Coronary artery (tissue), 2 donors: ENCODE data around the gene RAB3D.

Source experiments
- DNase-seq: peaks from one replicate; pipeline ENCODE4 v3.0.0-alpha.2; 2017; ENCODE audit warnings: low spot score
- H3K27ac ChIP-seq, 2 donors: fragments of 200-600 bp; sonication (generic); one replicate each; pipeline ENCODE4 v1.5.1; 2016 to 2019
- H3K4me3 ChIP-seq: fragments of 200-600 bp; sonication (generic); 2 replicates; pipeline ENCODE4 v1.5.1; 2016; ENCODE audit warnings: mild to moderate bottlenecking, moderate library complexity
- TF ChIP-seq, protein P1 (sequence below): fragments of 200-600 bp; sonication (generic); IDR thresholded peaks from one replicate; pipeline ENCODE4 v1.5.1; 2019; ENCODE audit warnings: antibody characterized with exemption

RAB3D gene

GRCh38 chr19:11300811-11301120, 38.7 kb downstream of the RAB3D start:
- no peak overlapping the region for H3K4me3 ChIP-seq
- TF ChIP-seq, protein P1, sequence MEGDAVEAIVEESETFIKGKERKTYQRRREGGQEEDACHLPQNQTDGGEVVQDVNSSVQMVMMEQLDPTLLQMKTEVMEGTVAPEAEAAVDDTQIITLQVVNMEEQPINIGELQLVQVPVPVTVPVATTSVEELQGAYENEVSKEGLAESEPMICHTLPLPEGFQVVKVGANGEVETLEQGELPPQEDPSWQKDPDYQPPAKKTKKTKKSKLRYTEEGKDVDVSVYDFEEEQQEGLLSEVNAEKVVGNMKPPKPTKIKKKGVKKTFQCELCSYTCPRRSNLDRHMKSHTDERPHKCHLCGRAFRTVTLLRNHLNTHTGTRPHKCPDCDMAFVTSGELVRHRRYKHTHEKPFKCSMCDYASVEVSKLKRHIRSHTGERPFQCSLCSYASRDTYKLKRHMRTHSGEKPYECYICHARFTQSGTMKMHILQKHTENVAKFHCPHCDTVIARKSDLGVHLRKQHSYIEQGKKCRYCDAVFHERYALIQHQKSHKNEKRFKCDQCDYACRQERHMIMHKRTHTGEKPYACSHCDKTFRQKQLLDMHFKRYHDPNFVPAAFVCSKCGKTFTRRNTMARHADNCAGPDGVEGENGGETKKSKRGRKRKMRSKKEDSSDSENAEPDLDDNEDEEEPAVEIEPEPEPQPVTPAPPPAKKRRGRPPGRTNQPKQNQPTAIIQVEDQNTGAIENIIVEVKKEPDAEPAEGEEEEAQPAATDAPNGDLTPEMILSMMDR, result no peak
- no peak overlapping the region for H3K27ac ChIP-seq
- no peak for DNase-seq

DNA sequence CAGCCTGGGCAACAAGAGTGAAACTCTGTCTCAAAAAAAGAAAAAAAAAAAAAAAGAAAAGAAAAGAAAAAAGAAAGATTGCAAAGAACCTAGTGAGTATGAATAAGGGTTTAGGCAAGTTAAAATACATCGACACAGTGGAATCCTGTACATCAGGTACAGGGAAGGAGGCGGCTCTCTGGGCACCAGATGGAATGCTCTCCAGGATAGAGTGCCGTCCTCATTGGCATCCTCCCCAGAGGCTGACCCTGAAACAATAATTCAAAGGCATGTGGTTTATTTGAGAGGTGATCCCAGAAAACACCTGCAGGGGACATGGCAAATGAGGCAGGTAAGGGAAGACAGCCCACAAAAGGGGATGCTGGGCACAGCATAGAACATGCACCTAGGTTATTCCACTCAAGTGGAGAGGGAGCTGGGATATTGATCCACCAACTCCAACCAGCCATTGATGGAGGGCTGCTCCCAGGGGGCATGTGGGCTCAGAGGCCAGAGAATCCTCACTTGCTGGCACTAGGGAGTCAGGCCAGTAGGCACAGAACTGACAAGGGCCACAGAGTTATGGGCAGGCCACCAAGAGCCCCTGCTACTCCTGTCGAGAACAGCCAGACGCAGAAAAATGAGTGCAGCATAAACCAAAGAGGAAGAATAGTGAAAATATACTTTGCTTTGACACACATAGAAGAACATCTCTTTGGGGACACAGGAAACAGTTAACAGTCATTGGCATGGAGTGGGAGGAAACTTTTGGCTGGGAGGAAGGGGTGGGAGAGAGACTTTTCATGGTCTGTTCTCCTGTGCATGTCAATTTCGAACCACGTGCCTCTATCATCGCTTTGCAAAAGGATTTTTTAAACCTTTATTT, 39.3 kb downstream of the RAB3D start:
- TF ChIP-seq, protein P1, result no peak
- H3K4me3 ChIP-seq, result no peak overlapping the region
- DNase-seq, result no peak
- no peak overlapping the region for H3K27ac ChIP-seq

GRCh38 chr19:11296264-11296663, 43.2 kb downstream of the RAB3D start:
- DNase-seq, result no peak
- Histone ChIP-seq H3K27ac (peak overlapping the region; percentile 19 to 48), H3K4me3 (no peak overlapping the region)
- TF ChIP-seq, protein P1, result no peak

GRCh38 chr19:11295665-11296245, 43.7 kb downstream of the RAB3D start, which contains the start of gene TSPAN16:
TSS of gene TSPAN16 (plus strand) at chr19:11296160. CDS start at chr19:11296298, 138 bp downstream.
- H3K4me3 ChIP-seq, result no peak within 1 kb of the TSS
- peak within 1 kb of the TSS; percentile 19 to 48 for H3K27ac ChIP-seq
- DNase-seq, result no peak
- TF ChIP-seq, protein P1, result no peak

DNA sequence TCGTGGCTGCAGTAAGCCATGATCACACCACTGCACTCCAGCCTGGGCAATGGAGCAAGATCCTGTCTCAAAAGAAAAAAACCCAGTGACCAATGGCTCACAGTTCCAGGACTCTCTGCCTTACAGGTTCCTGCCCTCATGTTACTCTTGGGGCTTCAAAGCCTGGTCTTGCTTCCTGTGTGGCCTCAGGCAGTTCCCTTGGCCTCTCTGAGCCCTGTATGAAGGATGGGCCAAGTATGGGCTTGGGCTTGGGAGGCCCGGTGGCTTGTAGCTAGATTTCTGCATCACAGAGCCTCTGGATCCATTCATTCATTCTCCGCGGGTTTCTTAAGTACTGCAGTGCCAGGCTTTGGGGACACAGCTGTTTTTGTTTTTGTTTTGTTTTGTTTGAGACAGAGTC, 44.3 kb downstream of the RAB3D start:
- no peak overlapping the region for H3K27ac ChIP-seq
- no peak overlapping the region for H3K4me3 ChIP-seq
- TF ChIP-seq, protein P1, result no peak
- DNase-seq, result no peak

DNA sequence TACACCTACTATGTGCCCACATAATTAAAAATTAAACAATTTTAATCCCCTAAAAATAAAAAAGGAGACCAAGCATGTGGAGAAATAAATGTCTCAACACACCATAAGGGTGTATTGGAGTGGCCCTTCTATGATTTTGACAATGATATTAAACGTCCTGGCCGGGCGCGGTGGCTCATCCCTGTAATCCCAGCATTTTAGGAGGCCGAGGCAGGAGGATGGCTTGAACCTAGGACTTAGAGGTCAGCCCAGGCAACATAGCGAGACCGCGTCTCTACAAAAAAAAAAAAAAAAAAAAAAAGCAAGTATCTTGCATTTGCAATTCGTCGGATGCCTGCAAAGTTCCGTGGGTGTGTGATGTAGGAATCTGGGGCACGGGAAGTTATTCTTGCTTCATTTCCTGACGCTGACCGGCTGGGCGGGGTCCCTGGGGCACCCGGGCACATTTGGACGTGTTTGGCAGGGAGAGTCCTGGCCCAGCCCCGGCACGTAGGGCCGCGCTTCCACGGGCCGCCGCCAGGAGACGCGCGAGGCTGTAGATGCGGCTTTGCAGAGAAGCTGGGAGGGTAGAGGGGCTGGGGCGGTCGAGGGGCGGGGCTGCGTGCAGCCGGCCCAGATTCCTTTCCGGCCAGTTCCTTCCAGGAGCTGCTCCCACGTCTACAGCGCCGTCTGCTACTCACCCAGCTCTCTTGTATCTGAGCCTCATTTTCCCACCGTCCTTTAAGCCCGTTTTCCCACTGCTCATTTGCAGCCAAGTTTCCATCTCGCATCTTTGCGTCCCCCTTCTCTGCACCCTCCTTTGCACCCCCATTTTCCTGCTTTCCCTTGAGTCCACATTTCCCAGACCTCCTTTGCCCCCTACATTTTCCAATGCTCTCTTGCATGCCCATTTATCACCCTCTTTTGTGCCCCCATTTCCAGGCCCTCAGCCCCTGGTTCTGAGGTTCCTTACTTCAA, 45.7 kb downstream of the RAB3D start:
- TF ChIP-seq, protein P1, result peak; percentile 93
- Histone ChIP-seq H3K4me3 (peak overlapping the region; percentile 53), H3K27ac (peak overlapping the region; percentile 50 to 68)
- peak; percentile 98 for DNase-seq
